Measurements from ENCODE around the gene DOCK4. TPM values are rescaled to one million over a fixed set of nuclear protein-coding genes. Genes with fewer than 3 reads are reported as not detected.

The DOCK4 gene
- total and polyA plus RNA-seq, 2 of the 8 experiments (the other 6 are each of a cell fraction or from before 2014, with no cell fraction given), result 5.1 to 23.6 TPM

DNA sequence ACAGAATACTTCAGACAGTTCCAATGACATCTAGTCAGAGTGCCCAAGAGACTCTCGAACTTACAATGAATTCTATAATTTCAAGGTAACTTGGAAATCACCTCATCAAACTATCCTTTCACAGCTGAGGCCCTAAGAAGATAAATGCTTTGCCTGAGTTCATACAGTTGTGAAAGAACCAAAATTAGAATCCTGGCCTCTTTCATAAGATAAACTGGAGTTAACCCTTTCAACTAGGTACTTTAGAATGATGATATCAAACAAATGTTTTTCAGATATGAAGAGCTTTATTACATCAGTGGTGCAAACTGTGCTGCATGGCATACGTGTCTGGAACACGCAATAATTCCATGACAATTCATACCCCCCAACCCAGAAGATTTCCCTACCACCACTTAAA lies 17.9 kb downstream of the DOCK4 start (continued):
- TF ChIP-seq, protein P1, sequence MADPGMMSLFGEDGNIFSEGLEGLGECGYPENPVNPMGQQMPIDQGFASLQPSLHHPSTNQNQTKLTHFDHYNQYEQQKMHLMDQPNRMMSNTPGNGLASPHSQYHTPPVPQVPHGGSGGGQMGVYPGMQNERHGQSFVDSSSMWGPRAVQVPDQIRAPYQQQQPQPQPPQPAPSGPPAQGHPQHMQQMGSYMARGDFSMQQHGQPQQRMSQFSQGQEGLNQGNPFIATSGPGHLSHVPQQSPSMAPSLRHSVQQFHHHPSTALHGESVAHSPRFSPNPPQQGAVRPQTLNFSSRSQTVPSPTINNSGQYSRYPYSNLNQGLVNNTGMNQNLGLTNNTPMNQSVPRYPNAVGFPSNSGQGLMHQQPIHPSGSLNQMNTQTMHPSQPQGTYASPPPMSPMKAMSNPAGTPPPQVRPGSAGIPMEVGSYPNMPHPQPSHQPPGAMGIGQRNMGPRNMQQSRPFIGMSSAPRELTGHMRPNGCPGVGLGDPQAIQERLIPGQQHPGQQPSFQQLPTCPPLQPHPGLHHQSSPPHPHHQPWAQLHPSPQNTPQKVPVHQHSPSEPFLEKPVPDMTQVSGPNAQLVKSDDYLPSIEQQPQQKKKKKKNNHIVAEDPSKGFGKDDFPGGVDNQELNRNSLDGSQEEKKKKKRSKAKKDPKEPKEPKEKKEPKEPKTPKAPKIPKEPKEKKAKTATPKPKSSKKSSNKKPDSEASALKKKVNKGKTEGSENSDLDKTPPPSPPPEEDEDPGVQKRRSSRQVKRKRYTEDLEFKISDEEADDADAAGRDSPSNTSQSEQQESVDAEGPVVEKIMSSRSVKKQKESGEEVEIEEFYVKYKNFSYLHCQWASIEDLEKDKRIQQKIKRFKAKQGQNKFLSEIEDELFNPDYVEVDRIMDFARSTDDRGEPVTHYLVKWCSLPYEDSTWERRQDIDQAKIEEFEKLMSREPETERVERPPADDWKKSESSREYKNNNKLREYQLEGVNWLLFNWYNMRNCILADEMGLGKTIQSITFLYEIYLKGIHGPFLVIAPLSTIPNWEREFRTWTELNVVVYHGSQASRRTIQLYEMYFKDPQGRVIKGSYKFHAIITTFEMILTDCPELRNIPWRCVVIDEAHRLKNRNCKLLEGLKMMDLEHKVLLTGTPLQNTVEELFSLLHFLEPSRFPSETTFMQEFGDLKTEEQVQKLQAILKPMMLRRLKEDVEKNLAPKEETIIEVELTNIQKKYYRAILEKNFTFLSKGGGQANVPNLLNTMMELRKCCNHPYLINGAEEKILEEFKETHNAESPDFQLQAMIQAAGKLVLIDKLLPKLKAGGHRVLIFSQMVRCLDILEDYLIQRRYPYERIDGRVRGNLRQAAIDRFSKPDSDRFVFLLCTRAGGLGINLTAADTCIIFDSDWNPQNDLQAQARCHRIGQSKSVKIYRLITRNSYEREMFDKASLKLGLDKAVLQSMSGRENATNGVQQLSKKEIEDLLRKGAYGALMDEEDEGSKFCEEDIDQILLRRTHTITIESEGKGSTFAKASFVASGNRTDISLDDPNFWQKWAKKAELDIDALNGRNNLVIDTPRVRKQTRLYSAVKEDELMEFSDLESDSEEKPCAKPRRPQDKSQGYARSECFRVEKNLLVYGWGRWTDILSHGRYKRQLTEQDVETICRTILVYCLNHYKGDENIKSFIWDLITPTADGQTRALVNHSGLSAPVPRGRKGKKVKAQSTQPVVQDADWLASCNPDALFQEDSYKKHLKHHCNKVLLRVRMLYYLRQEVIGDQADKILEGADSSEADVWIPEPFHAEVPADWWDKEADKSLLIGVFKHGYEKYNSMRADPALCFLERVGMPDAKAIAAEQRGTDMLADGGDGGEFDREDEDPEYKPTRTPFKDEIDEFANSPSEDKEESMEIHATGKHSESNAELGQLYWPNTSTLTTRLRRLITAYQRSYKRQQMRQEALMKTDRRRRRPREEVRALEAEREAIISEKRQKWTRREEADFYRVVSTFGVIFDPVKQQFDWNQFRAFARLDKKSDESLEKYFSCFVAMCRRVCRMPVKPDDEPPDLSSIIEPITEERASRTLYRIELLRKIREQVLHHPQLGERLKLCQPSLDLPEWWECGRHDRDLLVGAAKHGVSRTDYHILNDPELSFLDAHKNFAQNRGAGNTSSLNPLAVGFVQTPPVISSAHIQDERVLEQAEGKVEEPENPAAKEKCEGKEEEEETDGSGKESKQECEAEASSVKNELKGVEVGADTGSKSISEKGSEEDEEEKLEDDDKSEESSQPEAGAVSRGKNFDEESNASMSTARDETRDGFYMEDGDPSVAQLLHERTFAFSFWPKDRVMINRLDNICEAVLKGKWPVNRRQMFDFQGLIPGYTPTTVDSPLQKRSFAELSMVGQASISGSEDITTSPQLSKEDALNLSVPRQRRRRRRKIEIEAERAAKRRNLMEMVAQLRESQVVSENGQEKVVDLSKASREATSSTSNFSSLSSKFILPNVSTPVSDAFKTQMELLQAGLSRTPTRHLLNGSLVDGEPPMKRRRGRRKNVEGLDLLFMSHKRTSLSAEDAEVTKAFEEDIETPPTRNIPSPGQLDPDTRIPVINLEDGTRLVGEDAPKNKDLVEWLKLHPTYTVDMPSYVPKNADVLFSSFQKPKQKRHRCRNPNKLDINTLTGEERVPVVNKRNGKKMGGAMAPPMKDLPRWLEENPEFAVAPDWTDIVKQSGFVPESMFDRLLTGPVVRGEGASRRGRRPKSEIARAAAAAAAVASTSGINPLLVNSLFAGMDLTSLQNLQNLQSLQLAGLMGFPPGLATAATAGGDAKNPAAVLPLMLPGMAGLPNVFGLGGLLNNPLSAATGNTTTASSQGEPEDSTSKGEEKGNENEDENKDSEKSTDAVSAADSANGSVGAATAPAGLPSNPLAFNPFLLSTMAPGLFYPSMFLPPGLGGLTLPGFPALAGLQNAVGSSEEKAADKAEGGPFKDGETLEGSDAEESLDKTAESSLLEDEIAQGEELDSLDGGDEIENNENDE (IDR thresholded peaks at IDR 0.05; ENCODE audit: insufficient replicate concordance, low read length), result no peak
- TF ChIP-seq TEAD4 (IDR thresholded peaks at IDR 0.05; ENCODE audit: low read depth, low read length) (no peak), ASH2L (IDR thresholded peaks at IDR 0.05; ENCODE audit: low read length) (no peak), ZNF274 (IDR thresholded peaks at IDR 0.05; ENCODE audit: borderline replicate concordance, extremely low read depth, low read length) (no peak), RBBP5 (IDR thresholded peaks at IDR 0.05; ENCODE audit: borderline replicate concordance, low read depth, low read length) (no peak), NRF1 (IDR thresholded peaks at IDR 0.05; ENCODE audit: low read depth, low read length) (no peak), CTBP2 (IDR thresholded peaks at IDR 0.05; ENCODE audit: borderline replicate concordance, insufficient read depth, insufficient read length, low read length) (no peak)

Measured in H1 (cell line).